PC-3 (cell line): ENCODE results near the gene CYB561D1. TPM values are rescaled to one million over a fixed set of nuclear protein-coding genes. Genes with fewer than 3 reads are reported as not detected.

Experiments
- ATAC-seq: fragments of 200-7000 bp; cut with Tn5 transposase; 2 replicates; pipeline ENCODE4 v1.9.1; 2020; ENCODE audit warnings: mild to moderate bottlenecking, moderate library complexity
- BruUV-seq: library from RNA; stranded (reverse); fragments of 400-500 nt; replicated peaks from 2 replicates; lab custom pipeline; 2021; lab: Mats Ljungman, UMichigan
- CTCF ChIA-PET: fragments of 300-600 bp; sonication (Branson Sonifier 250); formaldehyde crosslinking; loops from one replicate; lab custom pipeline; 2022; ENCODE audit warnings: antibody characterized with exemption; lab: Charles Lee
- POLR2A ChIA-PET: fragments of 300-600 bp; sonication (Branson Sonifier 250); formaldehyde crosslinking; loops from one replicate; lab custom pipeline; 2022; ENCODE audit warnings: antibody characterized with exemption; ENCODE audit not compliant: unreplicated experiment; lab: Charles Lee
- DNase-seq: peaks from one replicate; pipeline ENCODE4 v3.0.0-alpha.2; 2015
- H2AFZ ChIP-seq: fragments of 300-600 bp; sonication (generic); 2 replicates; pipeline ENCODE4 v1.6.0; 2016; ENCODE audit warnings: antibody characterized with exemption, low read length
- H3F3A ChIP-seq: fragments of 300-600 bp; sonication (generic); one replicate; pipeline ENCODE4 v1.6.0; 2017; ENCODE audit warnings: antibody characterized with exemption, low read length, control low read depth, mild to moderate bottlenecking; ENCODE audit not compliant: unreplicated experiment
- H3K27ac ChIP-seq: fragments of 300-600 bp; sonication (generic); 2 replicates; pipeline ENCODE4 v1.5.1; 2016; ENCODE audit warnings: mild to moderate bottlenecking, low read length
- H3K27me3 ChIP-seq: fragments of 300-600 bp; sonication (generic); 2 replicates; pipeline ENCODE4 v1.6.1; 2016; ENCODE audit warnings: low read length, mixed read lengths
- H3K36me3 ChIP-seq: fragments of 300-600 bp; sonication (generic); 2 replicates; pipeline ENCODE4 v1.6.1; 2016; ENCODE audit warnings: low read depth, mixed run types, low read length, mixed read lengths
- H3K4me1 ChIP-seq: fragments of 300-600 bp; sonication (generic); 2 replicates; pipeline ENCODE4 v1.5.1; 2016; ENCODE audit warnings: low read length; ENCODE audit not compliant: insufficient read depth
- H3K4me2 ChIP-seq: fragments of 300-600 bp; sonication (generic); 2 replicates; pipeline ENCODE4 v1.6.0; 2016; ENCODE audit warnings: low read length
- H3K4me3 ChIP-seq: fragments of 300-600 bp; sonication (generic); 2 replicates; pipeline ENCODE4 v1.5.1; 2016; ENCODE audit warnings: mild to moderate bottlenecking, low read length, mixed read lengths
- H3K79me2 ChIP-seq: fragments of 300-600 bp; sonication (generic); 2 replicates; pipeline ENCODE4 v1.6.1; 2017; ENCODE audit warnings: low read length, mixed read lengths
- H3K9ac ChIP-seq: fragments of 300-600 bp; sonication (generic); 2 replicates; pipeline ENCODE4 v1.6.0; 2016; ENCODE audit warnings: mild to moderate bottlenecking, low read length
- H3K9me2 ChIP-seq: fragments of 300-600 bp; sonication (generic); replicated peaks from 2 replicates; pipeline ENCODE4 v1.6.1; 2016; ENCODE audit warnings: mixed run types, low read length, mixed read lengths
- H3K9me3 ChIP-seq: fragments of 300-600 bp; sonication (generic); 2 replicates; pipeline ENCODE4 v1.6.1; 2016; ENCODE audit warnings: low read length, mixed read lengths
- H4K20me1 ChIP-seq: fragments of 300-600 bp; sonication (generic); 2 replicates; pipeline ENCODE4 v1.6.1; 2016; ENCODE audit warnings: low read length, mixed read lengths
- CTCF ChIP-seq: fragments of 300-600 bp; sonication (generic); conservative IDR thresholded peaks from 2 replicates; pipeline ENCODE4 v1.5.1; 2017; ENCODE audit warnings: antibody characterized with exemption, low read depth, mild to moderate bottlenecking, low read length
- EZH2 ChIP-seq: fragments of 300-600 bp; sonication (generic); IDR thresholded peaks from one replicate; pipeline ENCODE4 v1.6.1; 2017; ENCODE audit warnings: antibody characterized with exemption, mild to moderate bottlenecking, low read length; ENCODE audit not compliant: unreplicated experiment
- EZH2phosphoT487 ChIP-seq: fragments of 300-600 bp; sonication (generic); IDR thresholded peaks from 2 replicates; pipeline ENCODE4 v1.6.1; 2018; ENCODE audit warnings: mild to moderate bottlenecking, antibody characterized with exemption, low read length, borderline replicate concordance
- intact Hi-C: fragments of 100-400 bp; cut with micrococcal nuclease; formaldehyde crosslinking; loops from 2 replicates; pipeline ENCODE4 v1.9.0; 2023
- total RNA-seq: library from RNA; depleted of rRNA; stranded (reverse); fragments of >200 nt; gene quantifications from 2 replicates; pipeline ENCODE4 v1.2.3, GENCODE V29; 2014

CYB561D1 gene
- total RNA-seq, 1 experiment from 2014 or later = 2.7 TPM

- TF ChIP-seq EZH2phosphoT487 = no peak
- no peak for TF ChIP-seq EZH2
- no peak for TF ChIP-seq CTCF
These were observed 45.1 kb downstream of the CYB561D1 start for GRCh38 chr1:109538827-109539555.

GRCh38 chr1:109539676-109540075 is 45.8 kb downstream of the CYB561D1 start, which contains the start of gene GPR61:
GPR61 (plus strand) TSS chr1:109539872; CDS start chr1:109543023, 3,151 bp downstream.
- TF ChIP-seq CTCF (no peak), EZH2phosphoT487 (no peak), EZH2 (no peak)
- ATAC-seq = no peak
- H3K9ac ChIP-seq = no peak within 1 kb of the TSS
- H3K9me2 ChIP-seq = no peaks in the 10 kb centered on the region
- BruUV-seq = no TSS peak
- H2AFZ ChIP-seq = no peak within 1 kb of the TSS
- ChIA-PET POLR2A (interaction anchor here (0.6 kb wide), 1 partner anchor 101 kb away, joined by 5 read pairs; no protein-coding TSS in a partner anchor), CTCF (no interaction called here)
- H3F3A ChIP-seq = no peaks in the 10 kb centered on the region
- H3K27ac ChIP-seq = no peak within 1 kb of the TSS
- H3K79me2 ChIP-seq = no peaks in the 10 kb centered on the region
- no peak within 1 kb of the TSS for H3K4me2 ChIP-seq
- H3K36me3 ChIP-seq = no peaks in the 10 kb centered on the region
- intact Hi-C loops = no loop called here
- DNase-seq = no peak
- no peak within 1 kb of the TSS for H3K4me3 ChIP-seq
- H3K9me3 ChIP-seq = no peaks in the 10 kb centered on the region
- H4K20me1 ChIP-seq = no peaks in the 10 kb centered on the region
- H3K27me3 ChIP-seq = no peaks in the 10 kb centered on the region
- H3K4me1 ChIP-seq = no peaks in the 10 kb centered on the region

More at GRCh38 chr1:109538827-109539555, 45.1 kb downstream of the CYB561D1 start:
- Histone ChIP-seq H3K36me3 (no peaks in the 10 kb centered on the region), H3K4me3 (no peak overlapping the region), H4K20me1 (no peaks in the 10 kb centered on the region), H3K9me3 (no peaks in the 10 kb centered on the region), H3K4me1 (no peaks in the 10 kb centered on the region), H3K4me2 (no peak overlapping the region), H3K27me3 (no peaks in the 10 kb centered on the region), H3K27ac (no peak overlapping the region), H3K9me2 (no peaks in the 10 kb centered on the region), H2AFZ (no peak overlapping the region), H3K79me2 (no peaks in the 10 kb centered on the region), H3K9ac (no peak overlapping the region), H3F3A (no peaks in the 10 kb centered on the region)
- ATAC-seq = no peak
- BruUV-seq = no TSS peak
- ChIA-PET POLR2A (interaction anchor here (0.6 kb wide), 1 partner anchor 101 kb away, joined by 5 read pairs; no protein-coding TSS in a partner anchor), CTCF (no interaction called here)
- DNase-seq = no peak
- intact Hi-C loops = no loop called here

- Histone ChIP-seq H2AFZ (no peak overlapping the region), H3K79me2 (no peaks in the 10 kb centered on the region), H3K4me1 (0 out of 2 replicates have a peak, but pooled peaks cover 4% of the 10 kb centered on the region), H3K27me3 (no peaks in the 10 kb centered on the region), H3K9me2 (no peaks in the 10 kb centered on the region), H3K27ac (no peak overlapping the region), H3K9ac (no peak overlapping the region), H4K20me1 (no peaks in the 10 kb centered on the region), H3F3A (no peaks in the 10 kb centered on the region), H3K4me2 (no peak overlapping the region), H3K9me3 (no peaks in the 10 kb centered on the region), H3K36me3 (no peaks in the 10 kb centered on the region), H3K4me3 (no peak overlapping the region)
- DNase-seq = no peak
- TF ChIP-seq EZH2 (no peak), CTCF (no peak), EZH2phosphoT487 (no peak)
- no peak for ATAC-seq
- ChIA-PET POLR2A (no interaction called here), CTCF (no interaction called here)
- intact Hi-C loops = no loop called here
- no TSS peak for BruUV-seq
These were observed 47.2 kb downstream of the CYB561D1 start for GRCh38 chr1:109541102-109541501.
